ENCODE results near the gene LMBRD1. TPM values are rescaled to one million over a fixed set of nuclear protein-coding genes. Genes with fewer than 3 reads are reported as not detected.

The LMBRD1 gene
- total RNA-seq, 2 experiments from 2014 or later = 12.7 to 16.3 TPM

GRCh38 chr6:69843189-69843588 lies 46.4 kb upstream of the LMBRD1 start:
- Histone ChIP-seq H3K4me2 (ENCODE audit: low read length) (no peak overlapping the region), H3K27ac (ENCODE audit: low read depth, low read length, poor library complexity, severe bottlenecking) (no peak overlapping the region), H3K4me3 (ENCODE audit: low read depth, low read length, poor library complexity, severe bottlenecking) (no peak overlapping the region), H3K9me2 (ENCODE audit: insufficient read depth, low read length) (no peaks in the 10 kb centered on the region), H3K4me1 (ENCODE audit: insufficient read depth, low read length, poor library complexity, severe bottlenecking) (no peaks in the 10 kb centered on the region), H3K36me3 (ENCODE audit: insufficient read depth, low read length) (no peaks in the 10 kb centered on the region), H3K9me3 (ENCODE audit: low read length) (no peaks in the 10 kb centered on the region), H3K79me2 (ENCODE audit: insufficient read depth, low read depth, low read length) (no peaks in the 10 kb centered on the region), H2AFZ (ENCODE audit: low read length) (no peak overlapping the region), H4K20me1 (ENCODE audit: insufficient read depth, low read length) (no peaks in the 10 kb centered on the region)
- TF ChIP-seq CTCF (conservative IDR thresholded peaks at IDR 0.05; ENCODE audit: low read length) = no peak
- no peak for TF ChIP-seq EZH2phosphoT487 (IDR thresholded peaks at IDR 0.05; ENCODE audit: borderline replicate concordance, low read depth, low read length)
- no peak for DNase-seq (ENCODE audit: low spot score)
- no TSS peak for BruUV-seq (replicated peaks)
- ChIA-PET POLR2A (interaction anchor here (1.5 kb wide), 1 partner anchor 17 kb away, joined by 4 read pairs; no protein-coding TSS in a partner anchor), CTCF (ENCODE audit: unreplicated experiment) (no interaction called here)
- intact Hi-C loops (cut with micrococcal nuclease; ENCODE audit: unreplicated experiment) = no loop called here

DNA sequence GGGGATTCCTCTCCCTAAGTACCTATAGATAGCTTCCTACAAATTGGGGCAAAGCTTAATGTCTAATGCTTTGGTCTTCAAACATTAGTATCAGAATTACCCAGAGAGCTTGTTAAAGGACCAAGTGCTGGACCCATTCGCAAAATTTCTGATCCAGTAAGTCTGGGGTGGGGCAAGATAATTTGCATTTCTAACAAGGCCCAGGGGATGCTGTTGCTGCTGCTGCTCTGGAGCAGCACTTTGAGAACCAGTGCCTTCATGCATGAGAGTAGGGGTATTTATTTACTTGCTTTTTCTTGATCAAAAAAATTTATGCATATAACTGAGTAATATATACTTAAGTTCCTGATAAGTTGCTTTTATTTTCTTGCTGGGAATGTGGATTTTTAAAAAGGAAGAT lies 45.1 kb upstream of the LMBRD1 start:
- no peaks in the 10 kb centered on the region for H3K36me3 ChIP-seq (ENCODE audit: insufficient read depth, low read length)
- H3K4me3 ChIP-seq (ENCODE audit: low read depth, low read length, poor library complexity, severe bottlenecking) = no peak overlapping the region
- POLR2A ChIA-PET = interaction anchor here (1.4 kb wide), 1 partner anchor 31 kb away, joined by 4 read pairs; no protein-coding TSS in a partner anchor
- intact Hi-C loops (cut with micrococcal nuclease; ENCODE audit: unreplicated experiment) = no loop called here
- no peaks in the 10 kb centered on the region for H3K79me2 ChIP-seq (ENCODE audit: insufficient read depth, low read depth, low read length)
- no peak overlapping the region for H3K4me2 ChIP-seq (ENCODE audit: low read length)
- BruUV-seq (replicated peaks) = no TSS peak
- DNase-seq (ENCODE audit: low spot score) = no peak
- H3K9me3 ChIP-seq (ENCODE audit: low read length) = no peaks in the 10 kb centered on the region
- H3K4me1 ChIP-seq (ENCODE audit: insufficient read depth, low read length, poor library complexity, severe bottlenecking) = no peaks in the 10 kb centered on the region
- H2AFZ ChIP-seq (ENCODE audit: low read length) = no peak overlapping the region
- CTCF ChIA-PET (ENCODE audit: unreplicated experiment) = no interaction called here
- no peaks in the 10 kb centered on the region for H3K9me2 ChIP-seq (ENCODE audit: insufficient read depth, low read length)
- H3K27ac ChIP-seq (ENCODE audit: low read depth, low read length, poor library complexity, severe bottlenecking) = no peak overlapping the region
- H4K20me1 ChIP-seq (ENCODE audit: insufficient read depth, low read length) = no peaks in the 10 kb centered on the region
- TF ChIP-seq EZH2phosphoT487 (IDR thresholded peaks at IDR 0.05; ENCODE audit: borderline replicate concordance, low read depth, low read length) = no peak
- TF ChIP-seq CTCF (conservative IDR thresholded peaks at IDR 0.05; ENCODE audit: low read length) = no peak

DNA sequence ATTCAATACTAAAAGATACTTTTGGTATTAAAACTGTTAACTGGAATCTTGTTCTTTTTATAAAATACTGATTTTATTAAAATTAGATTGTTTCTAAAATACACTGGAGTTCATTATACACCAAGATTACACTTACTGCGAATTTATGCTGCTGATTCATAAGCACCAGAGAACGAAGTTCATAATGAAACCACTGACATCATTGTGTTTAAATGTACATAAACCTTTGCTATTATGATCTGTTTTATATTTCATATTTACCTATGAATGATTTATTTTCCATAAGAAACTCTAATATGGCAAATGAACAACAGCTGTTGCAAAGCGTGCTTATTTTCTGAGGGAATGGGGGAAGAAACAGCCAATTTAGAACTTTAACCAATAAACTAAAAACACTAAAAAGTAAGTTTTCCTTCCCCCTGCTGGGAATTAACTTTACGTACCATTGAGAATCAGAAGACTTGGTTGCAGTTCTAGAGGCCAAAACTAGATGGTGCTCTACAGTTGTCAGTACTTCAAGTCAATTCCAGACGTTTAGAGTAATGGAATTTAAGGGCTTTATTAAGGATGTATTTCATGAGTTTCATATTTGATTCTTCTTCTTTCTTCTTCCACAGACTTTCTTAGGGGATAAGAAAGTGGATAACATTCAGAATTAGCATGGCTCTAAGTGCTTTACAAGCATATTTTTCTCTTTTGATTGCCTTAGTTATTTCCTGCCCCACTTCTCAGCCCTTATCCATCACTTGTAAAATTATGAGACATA lies 38.8 kb upstream of the LMBRD1 start:
- H3K9me2 ChIP-seq (ENCODE audit: insufficient read depth, low read length) = no peaks in the 10 kb centered on the region
- H2AFZ ChIP-seq (ENCODE audit: low read length) = no peak overlapping the region; the same call in 1 of the 2 replicates
- no peaks in the 10 kb centered on the region for H3K9me3 ChIP-seq (ENCODE audit: low read length)
- intact Hi-C loops (cut with micrococcal nuclease; ENCODE audit: unreplicated experiment) = loop anchor here (2.0 to 10.0 kb wide), 2 partner anchors 129 to 273 kb away; no protein-coding TSS in a partner anchor
- peak; percentile 61 for DNase-seq (ENCODE audit: low spot score)
- no peak overlapping the region for H3K27ac ChIP-seq (ENCODE audit: low read depth, low read length, poor library complexity, severe bottlenecking)
- no TSS peak for BruUV-seq (replicated peaks)
- H3K4me1 ChIP-seq (ENCODE audit: insufficient read depth, low read length, poor library complexity, severe bottlenecking) = no peaks in the 10 kb centered on the region
- no peaks in the 10 kb centered on the region for H4K20me1 ChIP-seq (ENCODE audit: insufficient read depth, low read length)
- H3K4me3 ChIP-seq (ENCODE audit: low read depth, low read length, poor library complexity, severe bottlenecking) = no peak overlapping the region
- H3K79me2 ChIP-seq (ENCODE audit: insufficient read depth, low read depth, low read length) = no peaks in the 10 kb centered on the region
- TF ChIP-seq EZH2phosphoT487 (IDR thresholded peaks at IDR 0.05; ENCODE audit: borderline replicate concordance, low read depth, low read length) (no peak), CTCF (conservative IDR thresholded peaks at IDR 0.05; ENCODE audit: low read length) (peak; percentile 92)
- CTCF ChIA-PET (ENCODE audit: unreplicated experiment) = no interaction called here
- H3K4me2 ChIP-seq (ENCODE audit: low read length) = no peak overlapping the region
- POLR2A ChIA-PET = interaction anchor here (0.7 kb wide), 1 partner anchor 52 kb away, joined by 3 read pairs; no protein-coding TSS in a partner anchor
- no peaks in the 10 kb centered on the region for H3K36me3 ChIP-seq (ENCODE audit: insufficient read depth, low read length)

Measured in OCI-LY7 (cell line).